IMR-90 (cell line): ENCODE measurements around the gene POU2F2. TPM values are rescaled to one million over a fixed set of nuclear protein-coding genes. Genes with fewer than 3 reads are reported as not detected.
A peak's percentile ranks its signal among the peaks of the same experiment; 100 is the strongest.

Source experiments
- ATAC-seq: fragments of 200-7000 bp; cut with Tn5 transposase; 2 replicates; pipeline ENCODE4 v1.9.1; 2020; ENCODE audit warnings: low read depth, mild to moderate bottlenecking, moderate library complexity
- BruUV-seq: library from RNA; stranded (reverse); fragments of 400-500 nt; replicated peaks from 2 replicates; lab custom pipeline; 2021; lab: Mats Ljungman, UMichigan
- CTCF ChIA-PET: fragments of 300-600 bp; formaldehyde crosslinking; extraction: SDS; loops from one replicate; lab custom pipeline; 2021; ENCODE audit warnings: antibody characterized with exemption; lab: Yijun Ruan, JAX
- POLR2A ChIA-PET: fragments of 300-600 bp; sonication (Branson Sonifier 250); formaldehyde crosslinking; loops from one replicate; lab custom pipeline; 2022; ENCODE audit warnings: antibody characterized with exemption; ENCODE audit not compliant: unreplicated experiment; lab: Charles Lee
- DNase-seq: peaks from one replicate; pipeline ENCODE4 v3.0.0; 2013
- H2AFZ ChIP-seq: replicated peaks from 2 replicates; pipeline ENCODE3; 2013; ENCODE audit warnings: low read length, mild to moderate bottlenecking; ENCODE audit not compliant: poor library complexity
- H2AK5ac ChIP-seq: 2 replicates; pipeline ENCODE4 v1.6.1; 2013; ENCODE audit warnings: low read depth, low read length, inconsistent platforms
- H2AK9ac ChIP-seq: replicated peaks from 2 replicates; pipeline ENCODE3; 2013; ENCODE audit warnings: mild to moderate bottlenecking, low read depth, low read length, moderate library complexity; ENCODE audit not compliant: poor library complexity
- H2BK120ac ChIP-seq: 2 replicates; pipeline ENCODE4 v1.6.1; 2013; ENCODE audit warnings: low read depth, low read length, inconsistent platforms
- H2BK15ac ChIP-seq: 3 replicates; pipeline ENCODE4 v1.6.1; 2013; ENCODE audit warnings: low read depth, low read length, inconsistent platforms
- H2BK20ac ChIP-seq: 2 replicates; pipeline ENCODE4 v1.6.1; 2013; ENCODE audit warnings: low read depth, mild to moderate bottlenecking, inconsistent platforms, low read length, moderate library complexity
- H2BK5ac ChIP-seq: 2 replicates; pipeline ENCODE4 v1.6.1; 2013; ENCODE audit warnings: mild to moderate bottlenecking, low read depth, low read length, inconsistent platforms; ENCODE audit not compliant: poor library complexity, severe bottlenecking
- H3K14ac ChIP-seq: replicated peaks from 2 replicates; pipeline ENCODE4 v1.6.1; 2013; ENCODE audit warnings: low read depth, low read length, inconsistent platforms
- H3K18ac ChIP-seq: 2 replicates; pipeline ENCODE4 v1.6.1; 2013; ENCODE audit warnings: low read depth, low read length, control low read depth
- H3K23ac ChIP-seq: 2 replicates; pipeline ENCODE4 v1.6.1; 2013; ENCODE audit warnings: low read depth, low read length, inconsistent platforms
- H3K27ac ChIP-seq: 2 replicates; pipeline ENCODE4 v1.5.1; 2013; ENCODE audit warnings: mild to moderate bottlenecking, control low read depth, low read length; ENCODE audit not compliant: insufficient read depth
- H3K27me3 ChIP-seq: 2 replicates; pipeline ENCODE4 v1.6.1; 2013; ENCODE audit warnings: low read length; ENCODE audit not compliant: control insufficient read depth, insufficient read depth
- H3K36me3 ChIP-seq: 2 replicates; pipeline ENCODE4 v1.6.1; 2013; ENCODE audit warnings: low read length, mixed read lengths; ENCODE audit not compliant: control insufficient read depth, insufficient read depth
- H3K4ac ChIP-seq: 2 replicates; pipeline ENCODE4 v1.6.1; 2013; ENCODE audit warnings: low read depth, low read length, inconsistent platforms
- H3K4me1 ChIP-seq: 2 replicates; pipeline ENCODE4 v1.6.1; 2013; ENCODE audit warnings: low read length, mixed read lengths; ENCODE audit not compliant: control insufficient read depth, insufficient read depth
- H3K4me2 ChIP-seq: 2 replicates; pipeline ENCODE4 v1.6.1; 2013; ENCODE audit warnings: low read depth, mild to moderate bottlenecking, control low read depth, low read length, moderate library complexity
- H3K4me3 ChIP-seq: 2 replicates; pipeline ENCODE4 v1.5.1; 2013; ENCODE audit warnings: low read depth, mild to moderate bottlenecking, control low read depth, low read length, moderate library complexity; ENCODE audit not compliant: insufficient read depth
- H3K56ac ChIP-seq: 2 replicates; pipeline ENCODE4 v1.6.1; 2013; ENCODE audit warnings: low read length, inconsistent platforms; ENCODE audit not compliant: insufficient read depth; ENCODE audit errors: extremely low read depth
- H3K79me1 ChIP-seq, 2 experiments: 2 replicates each; pipeline ENCODE4 v1.6.1; 2013; ENCODE audit warnings: low read length in 2 of 2, inconsistent platforms in 1 of 2, low read depth in 1 of 2
- H3K9ac ChIP-seq: 2 replicates; pipeline ENCODE4 v1.6.1; 2013; ENCODE audit warnings: low read depth, low read length, control low read depth
- H3K9me1 ChIP-seq: 2 replicates; pipeline ENCODE4 v1.6.1; 2013; ENCODE audit warnings: low read length, inconsistent platforms; ENCODE audit not compliant: insufficient read depth
- H3K9me3 ChIP-seq: 2 replicates; pipeline ENCODE4 v1.6.1; 2013; ENCODE audit warnings: low read length; ENCODE audit not compliant: control insufficient read depth, insufficient read depth
- H4K20me1 ChIP-seq: 2 replicates; pipeline ENCODE4 v1.6.1; 2013; ENCODE audit warnings: low read length, inconsistent platforms; ENCODE audit not compliant: insufficient read depth
- H4K5ac ChIP-seq: 2 replicates; pipeline ENCODE4 v1.6.1; 2013; ENCODE audit warnings: mild to moderate bottlenecking, low read depth, low read length, control low read depth
- H4K8ac ChIP-seq, 2 experiments: 2 replicates each; pipeline ENCODE4 v1.6.1; 2013; ENCODE audit warnings: low read depth in 2 of 2, low read length in 2 of 2, control low read depth in 1 of 2, inconsistent platforms in 1 of 2
- H4K91ac ChIP-seq: 2 replicates; pipeline ENCODE4 v1.6.1; 2013; ENCODE audit warnings: low read depth, low read length, inconsistent platforms; ENCODE audit not compliant: insufficient read depth
- BHLHE40 ChIP-seq: fragments of 150-350 bp; IDR thresholded peaks from 2 replicates; pipeline ENCODE4 v1.6.1; 2016; ENCODE audit warnings: mild to moderate bottlenecking, low read depth, low read length
- CEBPB ChIP-seq: IDR thresholded peaks from 2 replicates; pipeline ENCODE4 v1.6.1; 2012; ENCODE audit warnings: low read depth, low read length, improper control_type of control experiment
- CHD1 ChIP-seq: IDR thresholded peaks from 2 replicates; pipeline ENCODE4 v1.6.1; 2012; ENCODE audit warnings: low read depth, low read length, improper control_type of control experiment
- CTCF ChIP-seq: conservative IDR thresholded peaks from 2 replicates; pipeline ENCODE4 v1.5.1; 2012; ENCODE audit warnings: mild to moderate bottlenecking, low read depth, low read length, improper control_type of control experiment
- ELK1 ChIP-seq: fragments of 150-350 bp; IDR thresholded peaks from 2 replicates; pipeline ENCODE4 v1.6.1; 2016; ENCODE audit warnings: low read depth, mild to moderate bottlenecking, low read length, moderate library complexity, borderline replicate concordance
- FOS ChIP-seq: fragments of 150-350 bp; IDR thresholded peaks from 2 replicates; pipeline ENCODE4 v1.6.1; 2016; ENCODE audit warnings: low read depth, low read length
- MAFK ChIP-seq: IDR thresholded peaks from 2 replicates; pipeline ENCODE4 v1.6.1; 2012; ENCODE audit warnings: low read depth, low read length, improper control_type of control experiment
- MAZ ChIP-seq: IDR thresholded peaks from 2 replicates; pipeline ENCODE4 v1.6.1; 2012; ENCODE audit warnings: low read depth, mild to moderate bottlenecking, low read length, improper control_type of control experiment, moderate library complexity, borderline replicate concordance
- MXI1 ChIP-seq: IDR thresholded peaks from 2 replicates; pipeline ENCODE4 v1.6.1; 2012; ENCODE audit warnings: low read depth, mild to moderate bottlenecking, low read length, moderate library complexity, borderline replicate concordance
- NFE2L2 ChIP-seq: fragments of 150-350 bp; IDR thresholded peaks from 2 replicates; pipeline ENCODE4 v1.6.1; 2016; ENCODE audit warnings: low read depth, mild to moderate bottlenecking, low read length
- POLR2A ChIP-seq: IDR thresholded peaks from 2 replicates; pipeline ENCODE4 v1.6.1; 2012; ENCODE audit warnings: mild to moderate bottlenecking, low read depth, low read length
- RAD21 ChIP-seq: IDR thresholded peaks from 2 replicates; pipeline ENCODE4 v1.6.1; 2012; ENCODE audit warnings: low read length, improper control_type of control experiment
- RCOR1 ChIP-seq: IDR thresholded peaks from 2 replicates; pipeline ENCODE4 v1.6.1; 2012; ENCODE audit warnings: mild to moderate bottlenecking, low read length, improper control_type of control experiment; ENCODE audit not compliant: insufficient replicate concordance
- RFX5 ChIP-seq: IDR thresholded peaks from 2 replicates; pipeline ENCODE4 v1.8.0; 2012; ENCODE audit warnings: low read depth, mild to moderate bottlenecking, low read length, moderate library complexity
- SMC3 ChIP-seq: fragments of 150-350 bp; IDR thresholded peaks from 2 replicates; pipeline ENCODE4 v1.6.1; 2016; ENCODE audit warnings: low read depth, mild to moderate bottlenecking, antibody characterized with exemption, low read length, moderate library complexity
- USF2 ChIP-seq: fragments of 150-350 bp; IDR thresholded peaks from 2 replicates; pipeline ENCODE4 v1.6.1; 2017; ENCODE audit warnings: mild to moderate bottlenecking, antibody characterized with exemption, low read length, low read depth
- WGBS, 2 experiments: methylation state at CpG; one replicate each; pipeline versions ENCODE4 v1.1.5 to v1.1.7; 2013; ENCODE audit warnings: missing lambda C conversion rate in 2 of 2; ENCODE audit not compliant: insufficient read length in 1 of 2; ENCODE audit errors: extremely low coverage in 2 of 2; 5-methylcytosine and 5-hydroxymethylcytosine counted together
- dilution Hi-C: fragments of 300-500 bp; cut with HindIII; formaldehyde crosslinking; loops from one replicate; pipeline ENCODE4 v1.14.3; 2018; ENCODE audit warnings: low sequenced_read_pairs; ENCODE audit not compliant: unreplicated experiment
- in situ Hi-C: fragments of 300-500 bp; cut with MboI; formaldehyde crosslinking; loops from 3 replicates; pipeline ENCODE4 v1.14.3; 2019; ENCODE audit warnings: low sequenced_read_pairs, inconsistent platforms, mixed read lengths
- intact Hi-C: fragments of 100-400 bp; cut with micrococcal nuclease; formaldehyde crosslinking; loops from 2 replicates; pipeline ENCODE4 v1.10.0; 2022
- polyA plus RNA-seq, 3 experiments: library from polyadenylated mRNA; depleted of rRNA; stranded (reverse); fragments of >200 nt; gene quantifications; 2 replicates each; pipeline ENCODE4 v1.2.3, GENCODE V29; 2012; ENCODE audit warnings: low replicate concordance in 1 of 3
- total RNA-seq: library from RNA; depleted of rRNA; stranded (reverse); fragments of >200 nt; gene quantifications from 2 replicates; pipeline ENCODE4 v1.2.3, GENCODE V29; 2012

POU2F2 gene
- total and polyA plus RNA-seq, 2 of the 4 experiments (the other 2 are of a cell fraction) = 0.54 to 5.0 TPM

DNA sequence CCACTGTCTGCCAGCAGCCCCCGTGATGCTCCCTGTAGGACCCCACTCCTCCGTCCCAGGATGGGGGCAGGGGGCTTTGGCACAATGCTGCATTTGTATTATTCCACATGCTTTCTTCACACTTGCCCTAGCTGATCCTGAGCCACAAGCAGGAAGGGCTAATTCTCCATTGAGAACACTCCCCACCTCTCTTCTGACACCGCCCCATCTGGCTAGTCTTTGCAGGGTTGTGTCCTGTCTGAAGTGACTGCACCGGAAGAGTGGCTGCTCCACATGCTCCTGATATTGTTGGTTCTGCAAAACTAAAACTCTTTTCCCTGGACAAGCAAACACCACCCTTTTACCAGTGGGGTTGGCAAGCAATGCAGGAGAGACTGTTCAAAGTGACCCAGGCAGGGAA, 38.3 kb downstream of the POU2F2 start:
- Histone ChIP-seq H3K27ac (no peak overlapping the region), H3K56ac (no peak overlapping the region), H3K23ac (no peak overlapping the region), H2AK9ac (no peak overlapping the region), H3K9me1 (no peaks in the 10 kb centered on the region; the same call in 1 of the 2 replicates), H2AK5ac (no peak overlapping the region), H3K36me3 (no peaks in the 10 kb centered on the region), H4K5ac (no peak overlapping the region), H3K4me3 (no peak overlapping the region), H3K9ac (no peak overlapping the region), H3K4me1 (peaks cover 4% of the 10 kb centered on the region), H2BK20ac (no peak overlapping the region), H3K27me3 (no peaks in the 10 kb centered on the region; the same call in 1 of the 2 replicates), H3K14ac (no peak overlapping the region), H3K79me1 (no peaks in the 10 kb centered on the region), H3K9me3 (no peaks in the 10 kb centered on the region), H2BK5ac (no peak overlapping the region), H4K8ac (no peak overlapping the region), H3K4me2 (no peak overlapping the region), H2BK120ac (no peak overlapping the region), H2BK15ac (no peak overlapping the region), H3K4ac (no peak overlapping the region), H4K20me1 (no peaks in the 10 kb centered on the region), H2AFZ (peak overlapping the region; percentile 9), H4K91ac (no peak overlapping the region), H3K18ac (no peak overlapping the region)
- CTCF ChIA-PET = interaction anchor here (1.1 kb wide), 1 partner anchor 15 kb away, joined by 4 read pairs; no protein-coding TSS in a partner anchor
- no peak for DNase-seq
- in situ Hi-C loops (no loop called here), intact Hi-C loops (no loop called here), dilution Hi-C loops (no loop called here)
- POLR2A ChIA-PET = no interaction called here
- TF ChIP-seq RFX5 (no peak), RCOR1 (no peak), NFE2L2 (no peak), CTCF (no peak), MXI1 (no peak), MAFK (no peak), USF2 (no peak), CHD1 (no peak), SMC3 (no peak), POLR2A (no peak), MAZ (no peak), RAD21 (no peak), CEBPB (no peak), BHLHE40 (no peak), FOS (no peak), ELK1 (no peak)
- ATAC-seq = no peak
- BruUV-seq = no TSS peak
- no CpG with 5 or more reads among the region's 4 CpGs for WGBS, 2 experiments
